ENCODE measurements around the gene RNF144A.

The RNF144A gene

GRCh38 chr2:6922201-6922656 is 5.0 kb downstream of the RNF144A start:
- no peak for TF ChIP-seq CTCF (conservative IDR thresholded peaks at IDR 0.05; ENCODE audit: low read length)
- no peak for DNase-seq (ENCODE audit: low read depth)
- H3K4me3 ChIP-seq (ENCODE audit: low read length), result no peak overlapping the region

DNA sequence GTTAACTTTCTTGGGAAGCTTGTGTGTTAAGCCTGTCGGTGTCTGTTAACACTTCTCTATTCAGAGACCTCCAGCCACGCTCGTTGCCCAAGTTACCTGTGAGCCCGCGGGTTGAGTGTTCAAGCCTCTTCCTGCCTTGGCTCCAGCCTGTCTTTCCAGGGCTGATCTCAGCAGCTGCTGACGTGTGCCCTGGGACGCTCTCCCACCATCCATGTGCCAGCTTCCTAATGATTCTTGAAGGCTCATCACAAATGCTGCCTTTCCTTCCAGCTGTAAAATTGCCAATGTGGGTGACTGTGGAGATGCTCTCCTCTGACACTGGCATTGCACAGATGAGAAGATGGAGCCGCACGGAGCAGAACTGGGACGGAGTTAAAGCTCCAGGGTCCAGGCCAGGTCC is 6.1 kb downstream of the RNF144A start:
- no peak for TF ChIP-seq CTCF (conservative IDR thresholded peaks at IDR 0.05; ENCODE audit: low read length)
- no peak overlapping the region for H3K4me3 ChIP-seq (ENCODE audit: low read length)
- no peak for DNase-seq (ENCODE audit: low read depth)

GRCh38 chr2:6924101-6924923 is 7.1 kb downstream of the RNF144A start:
- H3K4me3 ChIP-seq (ENCODE audit: low read length), result no peak overlapping the region
- TF ChIP-seq CTCF (conservative IDR thresholded peaks at IDR 0.05; ENCODE audit: low read length), result no peak
- DNase-seq (ENCODE audit: low read depth), result no peak

DNA sequence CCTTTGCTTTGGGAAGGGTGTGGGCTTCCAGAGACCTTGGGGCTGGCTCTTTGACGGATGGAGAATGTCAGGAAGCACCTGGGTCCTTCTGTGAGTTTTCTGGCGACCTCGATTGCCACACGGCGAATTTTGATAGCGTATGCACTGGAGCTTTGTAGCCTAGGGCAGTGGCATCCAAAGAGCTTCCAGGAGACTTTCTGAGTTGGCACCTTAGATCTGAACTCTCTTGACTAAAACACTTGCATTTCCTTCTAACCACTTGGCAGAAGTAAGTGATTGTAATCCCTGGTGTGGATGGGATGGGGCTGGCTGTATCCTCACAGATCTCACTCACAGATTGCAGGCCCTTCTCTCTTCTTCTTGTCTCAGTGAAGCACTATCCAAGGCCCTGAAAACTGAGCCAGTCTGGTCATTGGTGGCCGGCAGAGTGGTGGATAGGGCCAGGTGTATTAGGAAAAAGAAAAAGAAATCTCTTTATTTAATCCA is 7.8 kb downstream of the RNF144A start:
- TF ChIP-seq CTCF (conservative IDR thresholded peaks at IDR 0.05; ENCODE audit: low read length), result no peak

DNA sequence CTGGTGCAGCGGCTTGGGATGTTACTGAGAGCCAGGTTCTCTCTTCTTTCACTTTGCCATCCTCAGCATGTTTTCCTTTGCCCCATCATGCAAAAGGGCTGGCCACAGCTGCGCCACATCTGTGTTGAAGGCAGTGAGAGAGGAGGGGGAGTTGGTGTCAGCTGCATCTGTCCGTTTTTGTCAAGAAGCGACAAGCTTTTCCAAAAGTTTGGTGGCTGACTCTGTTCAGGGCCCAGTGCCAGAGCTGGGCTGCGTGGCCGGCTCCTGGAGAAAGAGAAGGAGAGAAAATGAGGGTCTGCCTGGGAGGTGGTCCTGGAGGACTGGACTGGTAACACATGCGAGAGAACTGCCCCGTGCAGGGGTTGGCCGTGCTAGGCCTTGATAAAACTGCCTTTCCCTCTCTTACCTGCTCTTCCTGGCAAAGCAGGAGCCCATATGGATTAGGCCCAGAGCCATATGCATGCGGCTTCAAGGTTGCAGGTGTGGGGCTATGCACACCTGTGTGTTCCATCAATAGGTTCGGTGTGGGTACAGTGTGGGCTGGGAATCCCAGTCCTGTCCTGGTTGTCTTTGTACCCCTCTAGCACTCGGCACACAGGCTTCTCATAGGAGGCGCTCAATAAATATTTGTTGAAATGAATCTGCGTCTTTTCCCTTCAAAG is 9.0 kb downstream of the RNF144A start:
- DNase-seq (ENCODE audit: low read depth), result no peak
- H3K4me3 ChIP-seq (ENCODE audit: low read length), result no peak overlapping the region
- TF ChIP-seq CTCF (conservative IDR thresholded peaks at IDR 0.05; ENCODE audit: low read length), result no peak

More for the DNA sequence above, 7.8 kb downstream of the RNF144A start:
- H3K4me3 ChIP-seq (ENCODE audit: low read length), result no peak overlapping the region
- no peak for DNase-seq (ENCODE audit: low read depth)

DNA sequence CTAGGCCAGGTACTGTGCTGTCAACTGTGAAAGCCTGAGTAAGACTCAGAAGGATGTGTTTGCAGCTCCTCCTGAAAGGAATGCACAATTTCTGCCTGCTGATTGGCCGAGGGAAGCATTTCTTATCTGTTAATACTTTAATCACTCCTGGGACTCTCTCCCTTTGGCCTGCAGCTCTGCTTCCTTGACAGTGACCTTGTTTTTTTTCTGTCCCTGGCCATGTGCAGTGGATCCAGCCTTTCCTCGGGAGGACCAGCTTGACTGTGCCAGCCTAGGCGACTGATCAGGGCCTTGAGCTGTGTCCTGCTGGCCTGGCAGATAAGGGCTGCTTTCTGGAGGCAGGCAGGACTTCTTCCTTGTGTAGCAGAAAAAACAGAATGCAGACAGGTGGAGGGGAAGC is 10.0 kb downstream of the RNF144A start:
- no peak overlapping the region for H3K4me3 ChIP-seq (ENCODE audit: low read length)
- TF ChIP-seq CTCF (conservative IDR thresholded peaks at IDR 0.05; ENCODE audit: low read length), result no peak
- DNase-seq (ENCODE audit: low read depth), result no peak
